Dendritic cell treated with granulocyte-macrophage colony-stimulating factor and Interleukin-4, amounts not matched to agents 40 ng/mL and 50 ng/mL, for 4 days (primary cell): ENCODE results near the gene SMOC2.

Source experiments
- H3K27ac Mint-ChIP-seq: one replicate; pipeline ENCODE4 v1.8.0; 2022; ENCODE audit warnings: mild to moderate bottlenecking, mixed read lengths
- H3K27me3 Mint-ChIP-seq: one replicate; pipeline ENCODE4 v1.8.0; 2022; ENCODE audit warnings: mild to moderate bottlenecking, mixed read lengths
- H3K36me3 Mint-ChIP-seq: one replicate; pipeline ENCODE4 v1.8.0; 2022; ENCODE audit warnings: low read depth, mixed read lengths
- H3K4me1 Mint-ChIP-seq: one replicate; pipeline ENCODE4 v1.8.0; 2022; ENCODE audit warnings: low read depth, mixed read lengths
- H3K4me3 Mint-ChIP-seq: one replicate; pipeline ENCODE4 v1.8.0; 2022; ENCODE audit warnings: mild to moderate bottlenecking, moderate library complexity, mixed read lengths
- H3K9me3 Mint-ChIP-seq: one replicate; pipeline ENCODE4 v1.8.0; 2022; ENCODE audit warnings: mixed read lengths
- intact Hi-C: fragments of 100-400 bp; cut with micrococcal nuclease; formaldehyde crosslinking; loops from one replicate; pipeline ENCODE4 v1.15.0; 2022

The SMOC2 gene

DNA sequence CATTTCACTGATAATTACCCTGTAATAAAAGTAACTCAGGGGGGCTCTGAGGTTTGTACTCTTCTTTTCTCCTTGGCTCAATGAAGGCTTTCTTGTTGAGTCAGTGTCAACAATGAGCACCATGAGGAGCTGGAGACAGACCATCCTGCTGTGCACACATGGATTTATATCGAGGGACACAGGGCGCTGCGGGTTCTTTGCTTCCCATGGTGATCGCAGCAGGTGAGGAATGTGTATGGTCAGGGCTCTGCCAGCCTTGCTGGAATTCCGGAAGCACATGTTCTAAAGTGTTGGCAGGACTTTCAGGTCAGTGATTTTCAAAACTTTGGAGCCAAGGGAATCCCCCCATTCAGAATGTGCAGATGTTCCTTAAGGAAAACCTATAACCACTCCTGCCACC lies 27.1 kb downstream of the SMOC2 start:
- intact Hi-C loops, result no loop called here
- Mint-ChIP-seq H3K36me3 (no peaks in the 10 kb centered on the region), H3K4me1 (no peaks in the 10 kb centered on the region), H3K27me3 (no peaks in the 10 kb centered on the region), H3K4me3 (no peak overlapping the region), H3K27ac (no peak overlapping the region), H3K9me3 (no peaks in the 10 kb centered on the region)

DNA sequence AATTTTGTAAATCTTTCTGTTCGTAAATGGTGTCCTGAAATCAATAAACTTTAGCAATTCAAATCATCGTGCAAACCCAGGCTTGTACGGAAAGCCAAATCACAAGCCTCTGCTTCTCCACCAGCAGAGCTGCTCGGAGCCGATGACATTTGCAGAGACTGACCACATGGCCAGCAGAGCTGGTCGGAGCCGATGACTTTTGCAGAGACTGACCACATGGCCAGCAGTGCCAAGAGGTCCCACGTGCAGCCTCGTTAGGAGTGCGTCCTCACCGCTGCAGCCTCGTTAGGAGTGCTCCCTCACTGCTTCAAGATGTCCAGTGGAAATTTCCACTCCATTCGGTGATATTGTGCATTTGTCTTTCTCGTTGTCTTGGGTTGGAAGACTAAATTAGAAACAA lies 28.5 kb downstream of the SMOC2 start:
- intact Hi-C loops, result no loop called here
- Mint-ChIP-seq H3K4me3 (no peak overlapping the region), H3K9me3 (peaks cover 5% of the 10 kb centered on the region), H3K27ac (no peak overlapping the region), H3K36me3 (no peaks in the 10 kb centered on the region), H3K27me3 (no peaks in the 10 kb centered on the region), H3K4me1 (no peaks in the 10 kb centered on the region)

DNA sequence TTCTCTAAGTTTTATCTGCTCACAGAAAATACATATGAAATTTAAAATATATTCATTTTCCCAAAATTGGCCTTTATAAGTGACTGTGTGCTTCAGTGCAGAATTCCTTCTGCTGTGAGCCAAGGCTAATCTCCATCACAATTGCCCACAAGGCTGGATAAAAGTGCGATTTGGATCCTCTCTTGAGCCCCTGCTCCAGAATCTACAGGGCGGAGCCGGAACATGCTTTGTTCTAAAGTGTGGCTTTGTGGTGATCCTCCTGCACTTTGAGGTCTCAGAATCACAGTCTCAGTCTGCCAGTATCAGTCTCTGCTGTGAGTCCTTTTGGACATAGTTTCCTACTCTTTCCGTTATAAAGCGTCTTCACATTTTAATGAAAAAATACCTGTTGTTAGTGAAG lies 28.9 kb downstream of the SMOC2 start:
- Mint-ChIP-seq H3K9me3 (peaks cover 9% of the 10 kb centered on the region), H3K4me3 (no peak overlapping the region), H3K27ac (no peak overlapping the region), H3K36me3 (no peaks in the 10 kb centered on the region), H3K27me3 (no peaks in the 10 kb centered on the region), H3K4me1 (no peaks in the 10 kb centered on the region)
- intact Hi-C loops, result no loop called here

DNA sequence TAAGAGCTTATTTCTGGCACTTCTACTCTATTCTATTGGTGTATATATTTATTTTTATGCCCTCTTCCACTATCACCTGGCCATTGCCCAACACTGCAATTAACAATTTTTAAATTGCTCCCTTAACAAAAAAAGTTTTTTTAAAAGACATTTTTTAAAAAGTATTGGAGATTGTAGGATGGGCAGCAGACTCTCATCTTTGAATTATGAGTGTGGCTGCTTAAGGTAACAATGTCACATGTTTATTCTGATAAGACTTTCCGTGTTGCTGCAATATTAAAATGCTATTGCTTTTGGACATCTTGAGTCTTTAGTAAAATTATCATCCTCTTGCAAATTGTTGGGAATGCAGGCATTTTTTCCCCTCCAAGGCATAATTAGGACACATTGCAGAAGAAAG lies 31.4 kb downstream of the SMOC2 start:
- Mint-ChIP-seq H3K27me3 (no peaks in the 10 kb centered on the region), H3K4me1 (no peaks in the 10 kb centered on the region), H3K27ac (no peak overlapping the region), H3K36me3 (no peaks in the 10 kb centered on the region), H3K4me3 (no peak overlapping the region), H3K9me3 (peaks cover 21% of the 10 kb centered on the region)
- intact Hi-C loops, result no loop called here

DNA sequence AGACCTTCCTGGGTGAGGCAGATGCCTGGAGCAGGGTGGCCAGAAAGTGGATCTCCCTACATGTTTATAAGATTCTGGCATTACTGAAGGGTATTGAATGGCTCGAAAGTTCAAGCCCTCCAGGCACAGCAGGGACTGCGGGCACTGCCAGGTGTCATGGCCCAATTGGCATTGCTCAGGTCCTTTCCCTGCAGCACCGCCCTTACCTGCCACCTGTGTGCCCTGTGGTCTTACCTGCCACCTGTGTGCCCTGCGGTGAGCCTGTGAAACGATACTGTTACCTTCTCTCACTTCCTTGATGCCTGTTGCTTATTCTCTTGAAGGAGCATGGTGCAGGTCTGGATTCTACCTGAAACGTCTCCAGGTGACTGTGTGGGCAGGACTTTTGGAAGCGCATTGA lies 32.2 kb downstream of the SMOC2 start:
- no peak overlapping the region for H3K27ac Mint-ChIP-seq
- H3K4me3 Mint-ChIP-seq, result no peak overlapping the region
- intact Hi-C loops, result no loop called here
- no peaks in the 10 kb centered on the region for H3K36me3 Mint-ChIP-seq
- no peaks in the 10 kb centered on the region for H3K4me1 Mint-ChIP-seq
- peaks cover 26% of the 10 kb centered on the region for H3K9me3 Mint-ChIP-seq
- H3K27me3 Mint-ChIP-seq, result no peaks in the 10 kb centered on the region

DNA sequence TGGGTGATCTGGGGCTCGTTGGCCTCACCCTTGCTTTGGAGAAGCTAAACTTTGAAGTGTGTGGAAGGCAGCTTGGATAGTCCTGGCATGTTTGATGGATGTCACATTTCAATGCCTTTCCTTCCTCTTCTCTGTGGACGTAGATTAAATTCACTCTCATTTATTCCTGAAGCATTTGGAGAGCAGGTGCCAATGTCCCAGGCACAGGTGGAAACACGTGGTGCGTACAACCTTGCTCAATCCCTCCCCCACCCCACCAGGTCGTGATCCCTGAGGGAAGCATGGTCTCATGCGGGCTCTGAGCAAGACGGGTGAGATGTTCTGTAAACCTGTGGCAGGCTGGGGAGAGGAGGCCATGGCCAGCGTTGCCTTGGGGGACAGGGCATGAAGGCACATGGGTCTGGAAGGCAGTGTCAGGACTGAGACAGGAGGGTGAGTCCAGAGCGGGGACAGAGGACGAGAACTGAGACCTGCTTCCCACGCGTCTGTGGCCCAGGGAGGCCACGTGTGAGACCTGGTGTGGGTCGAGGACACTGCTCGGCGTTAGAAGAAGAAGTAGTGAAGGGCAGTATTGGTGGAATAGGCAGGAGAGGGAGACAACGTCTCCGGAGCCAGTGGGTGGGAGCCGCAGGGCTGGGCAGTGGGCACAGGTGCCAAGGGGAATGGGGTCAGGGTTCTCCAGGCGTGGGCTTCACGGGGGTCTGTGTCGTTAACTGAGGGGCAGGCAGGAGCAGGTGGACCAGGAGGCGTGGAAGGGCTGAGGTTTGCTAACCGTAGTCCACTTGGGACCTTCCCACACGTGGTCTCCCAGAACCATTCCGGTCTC lies 34.4 kb downstream of the SMOC2 start:
- Mint-ChIP-seq H3K36me3 (no peaks in the 10 kb centered on the region), H3K27me3 (no peaks in the 10 kb centered on the region), H3K4me1 (no peaks in the 10 kb centered on the region), H3K9me3 (peaks cover 37% of the 10 kb centered on the region), H3K4me3 (no peak overlapping the region), H3K27ac (no peak overlapping the region)
- intact Hi-C loops, result no loop called here

DNA sequence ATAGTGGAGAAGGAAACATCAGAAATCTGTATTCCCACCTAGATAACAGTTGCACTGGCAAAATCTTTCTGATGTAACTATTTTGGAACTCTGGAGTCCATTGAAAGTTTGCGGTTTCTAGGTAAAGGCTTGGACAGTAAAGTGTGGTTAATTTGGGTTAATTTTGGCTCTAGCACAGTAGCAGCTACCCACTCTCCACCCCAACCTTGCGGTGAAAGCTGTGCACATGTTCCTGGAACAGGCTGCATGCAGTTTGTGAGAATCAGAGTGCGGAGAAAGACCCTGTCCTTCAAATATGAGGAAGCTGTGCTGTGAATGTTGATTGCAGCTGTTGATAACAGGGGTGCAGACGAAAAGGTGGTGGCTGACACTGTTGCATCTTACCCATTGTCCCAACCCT lies 38.4 kb downstream of the SMOC2 start:
- Mint-ChIP-seq H3K27me3 (no peaks in the 10 kb centered on the region), H3K36me3 (no peaks in the 10 kb centered on the region), H3K4me1 (no peaks in the 10 kb centered on the region), H3K27ac (no peak overlapping the region), H3K9me3 (peaks cover 38% of the 10 kb centered on the region), H3K4me3 (no peak overlapping the region)
- intact Hi-C loops, result no loop called here

DNA sequence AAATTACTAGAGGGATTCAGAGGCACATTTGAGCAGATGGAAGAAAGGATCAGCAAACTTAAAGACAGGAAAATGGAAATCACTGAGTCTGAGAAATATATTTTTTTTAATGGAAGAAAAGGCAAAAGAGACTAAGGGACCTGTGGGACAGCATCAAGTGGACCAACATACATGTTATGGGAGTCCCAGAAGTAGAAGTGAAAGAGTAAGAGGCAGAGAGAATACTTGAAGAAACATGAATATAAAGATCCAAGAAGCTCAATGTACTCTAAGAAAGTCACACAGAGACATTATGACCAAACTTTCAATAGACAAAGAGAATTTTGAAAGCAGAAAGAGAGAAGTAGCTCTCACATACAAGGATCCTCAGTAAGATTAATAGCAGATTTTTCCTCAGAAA lies 39.5 kb downstream of the SMOC2 start:
- intact Hi-C loops, result no loop called here
- Mint-ChIP-seq H3K9me3 (peaks cover 27% of the 10 kb centered on the region), H3K4me1 (no peaks in the 10 kb centered on the region), H3K36me3 (no peaks in the 10 kb centered on the region), H3K27me3 (no peaks in the 10 kb centered on the region), H3K4me3 (no peak overlapping the region), H3K27ac (no peak overlapping the region)

DNA sequence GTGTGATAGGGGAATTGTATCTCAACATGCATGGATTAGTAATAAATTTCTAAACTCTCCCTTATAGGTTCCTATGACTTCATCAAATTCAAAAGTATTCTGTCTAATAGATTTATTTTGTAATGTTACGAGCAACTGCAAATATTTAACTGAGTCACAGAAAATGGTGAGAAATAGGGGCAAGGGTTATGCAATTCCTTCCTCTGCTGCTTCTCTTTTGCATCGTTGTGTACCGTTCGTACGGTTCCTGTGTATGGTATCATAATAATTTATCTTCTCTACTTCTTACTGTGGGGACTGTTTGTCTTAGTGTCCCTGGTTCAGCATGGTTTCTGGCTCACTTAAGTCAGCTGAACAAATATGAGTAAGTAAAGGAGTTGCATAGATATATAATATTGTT lies 44.8 kb downstream of the SMOC2 start:
- Mint-ChIP-seq H3K4me1 (no peaks in the 10 kb centered on the region), H3K4me3 (no peak overlapping the region), H3K36me3 (no peaks in the 10 kb centered on the region), H3K27ac (no peak overlapping the region), H3K27me3 (no peaks in the 10 kb centered on the region), H3K9me3 (peaks cover 10% of the 10 kb centered on the region)
- intact Hi-C loops, result no loop called here

DNA sequence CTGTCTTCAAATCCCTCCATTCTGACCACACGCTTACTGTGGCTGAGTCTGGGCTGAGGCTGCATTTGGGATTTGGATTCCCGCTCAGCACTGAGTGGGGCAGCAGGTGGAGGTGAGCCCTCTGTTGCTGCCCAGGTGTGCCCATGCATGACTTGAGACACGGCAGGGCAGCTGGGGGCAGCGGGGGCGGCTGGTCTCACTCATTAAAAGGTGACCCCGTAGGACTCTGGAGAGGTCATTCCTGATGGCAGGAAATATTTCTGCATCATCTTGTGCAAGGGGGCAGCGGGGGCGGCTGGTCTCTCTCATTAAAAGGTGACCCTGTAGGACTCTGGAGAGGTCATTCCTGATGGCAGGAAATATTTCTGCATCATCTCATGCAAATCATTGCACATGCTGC lies 49.8 kb downstream of the SMOC2 start:
- intact Hi-C loops, result no loop called here

DNA sequence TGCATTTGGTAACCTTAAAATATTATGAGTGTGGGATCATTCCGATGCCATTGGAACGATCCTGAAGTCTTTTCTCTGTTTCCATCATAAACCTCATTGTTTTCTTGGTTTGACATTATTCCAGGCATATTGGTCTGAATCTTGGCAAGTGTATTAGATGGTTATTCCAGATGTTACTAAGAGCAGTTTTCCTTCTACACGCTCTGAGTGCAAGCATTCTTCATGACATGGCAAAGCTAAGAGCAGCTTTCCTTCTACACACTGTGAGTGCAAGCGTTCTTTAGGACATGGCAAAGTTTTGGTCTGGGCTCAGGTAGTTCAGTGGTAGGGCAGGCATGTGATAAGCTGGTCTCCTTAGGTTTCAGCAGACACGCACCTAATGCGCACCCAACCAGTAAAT lies 53.0 kb downstream of the SMOC2 start:
- no peaks in the 10 kb centered on the region for H3K27me3 Mint-ChIP-seq
- no peaks in the 10 kb centered on the region for H3K4me1 Mint-ChIP-seq
- H3K27ac Mint-ChIP-seq, result no peak overlapping the region
- H3K36me3 Mint-ChIP-seq, result no peaks in the 10 kb centered on the region
- intact Hi-C loops, result no loop called here
- H3K4me3 Mint-ChIP-seq, result no peak overlapping the region
- H3K9me3 Mint-ChIP-seq, result no peaks in the 10 kb centered on the region

More for the DNA sequence above, 49.8 kb downstream of the SMOC2 start:
- Mint-ChIP-seq H3K4me3 (no peak overlapping the region), H3K9me3 (peaks cover 8% of the 10 kb centered on the region), H3K27me3 (no peaks in the 10 kb centered on the region), H3K27ac (no peak overlapping the region), H3K4me1 (no peaks in the 10 kb centered on the region), H3K36me3 (no peaks in the 10 kb centered on the region)

DNA sequence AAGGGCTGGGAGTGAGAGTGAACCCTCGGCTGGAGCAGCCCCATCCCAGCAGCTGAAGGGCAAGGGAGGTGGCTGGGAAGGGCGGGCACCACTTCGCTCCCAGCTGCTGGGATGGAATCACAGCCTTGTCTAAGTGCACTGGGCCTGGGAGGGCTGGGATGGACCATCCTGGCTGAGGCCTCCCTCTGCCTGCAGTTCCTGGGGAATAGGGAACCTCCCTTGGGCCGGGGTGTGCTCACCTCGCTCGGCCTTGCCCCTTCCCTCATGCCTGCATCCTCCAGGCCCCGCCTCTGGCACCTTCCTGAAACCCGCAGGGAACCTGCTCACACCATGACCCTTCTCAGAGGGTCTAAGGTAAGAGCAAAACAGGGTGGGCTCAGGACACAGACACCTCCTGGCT lies 53.7 kb downstream of the SMOC2 start:
- Mint-ChIP-seq H3K27ac (no peak overlapping the region), H3K4me1 (no peaks in the 10 kb centered on the region), H3K27me3 (no peaks in the 10 kb centered on the region), H3K4me3 (no peak overlapping the region), H3K9me3 (no peaks in the 10 kb centered on the region), H3K36me3 (no peaks in the 10 kb centered on the region)
- intact Hi-C loops, result no loop called here

DNA sequence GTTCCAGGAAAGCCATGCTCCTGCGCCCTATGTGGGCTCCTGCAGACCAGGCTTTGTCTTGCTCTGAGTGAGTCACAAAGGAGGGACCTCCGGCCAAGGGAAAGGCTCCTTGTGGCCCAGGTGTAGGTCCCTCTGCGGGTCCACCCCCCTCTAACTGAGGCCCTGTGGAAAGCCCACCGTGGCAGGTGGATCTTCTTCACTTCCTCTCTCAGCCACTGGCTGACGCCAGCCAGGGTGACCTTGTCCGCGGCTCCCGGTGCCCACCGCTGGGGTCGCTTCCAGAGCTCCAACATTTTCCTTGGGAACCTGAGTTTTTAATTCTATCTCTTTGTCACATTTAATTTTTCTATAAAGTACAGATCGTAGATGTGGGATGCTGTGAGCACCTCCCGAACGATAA lies 54.1 kb downstream of the SMOC2 start:
- H3K27me3 Mint-ChIP-seq, result no peaks in the 10 kb centered on the region
- no peaks in the 10 kb centered on the region for H3K4me1 Mint-ChIP-seq
- H3K27ac Mint-ChIP-seq, result no peak overlapping the region
- H3K36me3 Mint-ChIP-seq, result no peaks in the 10 kb centered on the region
- intact Hi-C loops, result no loop called here
- no peak overlapping the region for H3K4me3 Mint-ChIP-seq
- no peaks in the 10 kb centered on the region for H3K9me3 Mint-ChIP-seq

DNA sequence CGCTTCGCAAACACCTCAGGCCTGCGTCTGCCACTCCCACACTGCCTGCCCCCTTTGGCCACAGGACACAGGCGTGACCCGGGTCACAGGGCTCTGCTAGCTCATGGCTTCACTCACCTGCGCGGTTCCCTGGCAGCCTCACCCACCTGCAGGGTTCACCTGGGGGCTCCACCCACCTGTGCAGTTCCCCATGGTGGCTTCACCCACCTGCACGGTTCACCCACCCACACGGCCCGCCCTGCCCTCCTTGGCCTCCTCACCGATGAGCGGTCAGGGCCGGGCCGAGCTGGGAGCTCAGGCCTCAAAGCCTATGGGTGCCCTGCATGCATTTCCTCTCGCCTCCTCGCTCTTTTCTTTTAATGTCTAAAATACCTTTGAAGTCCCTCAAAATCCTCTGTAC lies 54.7 kb downstream of the SMOC2 start:
- H3K27ac Mint-ChIP-seq, result no peak overlapping the region
- H3K27me3 Mint-ChIP-seq, result no peaks in the 10 kb centered on the region
- H3K4me3 Mint-ChIP-seq, result no peak overlapping the region
- H3K36me3 Mint-ChIP-seq, result no peaks in the 10 kb centered on the region
- intact Hi-C loops, result no loop called here
- H3K9me3 Mint-ChIP-seq, result no peaks in the 10 kb centered on the region
- H3K4me1 Mint-ChIP-seq, result no peaks in the 10 kb centered on the region
